ENCODE data around the gene RABL3. TPM values are rescaled to one million over a fixed set of nuclear protein-coding genes. Genes with fewer than 3 reads are reported as not detected.

RABL3 gene
- total and polyA plus RNA-seq, 2 of the 4 experiments (the other 2 are of a cell fraction), result 5.3 to 17.0 TPM

DNA sequence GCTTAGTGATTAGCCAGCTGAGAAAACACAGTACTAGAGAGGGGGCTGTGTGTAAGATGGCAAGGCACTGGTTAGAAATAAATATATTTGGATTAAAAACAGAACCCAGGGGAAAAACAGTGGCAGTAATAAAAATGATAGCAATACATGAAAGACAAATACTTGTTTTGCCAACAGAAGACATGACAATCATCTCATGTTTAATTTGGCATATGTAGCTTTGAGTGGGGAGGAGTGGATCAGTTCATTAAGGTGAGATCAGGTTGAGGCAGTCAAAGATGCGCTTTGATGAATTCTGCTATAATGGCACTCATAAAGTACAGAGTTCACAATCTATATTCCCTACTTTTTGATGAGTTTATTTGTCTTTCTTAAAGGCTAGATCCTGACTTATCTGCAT is 56.9 kb downstream of the RABL3 start:
- ATAC-seq (ENCODE audit: low read depth) (no peak), DNase-seq (no peak)
- Histone ChIP-seq H3K4me3 (ENCODE audit: insufficient read depth, low read depth, low read length) (no peak overlapping the region), H4K91ac (ENCODE audit: insufficient read depth, low read depth, low read length) (no peak overlapping the region), H2BK5ac (ENCODE audit: low read depth, low read length, poor library complexity, severe bottlenecking) (no peak overlapping the region), H3K9me3 (ENCODE audit: control insufficient read depth, insufficient read depth, low read length) (no peaks in the 10 kb centered on the region), H3K9me1 (ENCODE audit: insufficient read depth, low read length) (no peaks in the 10 kb centered on the region), H2AFZ (replicated peaks; ENCODE audit: low read length, poor library complexity) (no peak overlapping the region), H3K56ac (ENCODE audit: extremely low read depth, insufficient read depth, low read length) (no peak overlapping the region), H3K4ac (ENCODE audit: low read depth, low read length) (no peak overlapping the region), H2BK20ac (ENCODE audit: low read depth, low read length) (no peak overlapping the region), H4K20me1 (ENCODE audit: insufficient read depth, low read length) (no peaks in the 10 kb centered on the region), H2AK5ac (ENCODE audit: low read depth, low read length) (no peak overlapping the region), H3K36me3 (ENCODE audit: control insufficient read depth, insufficient read depth, low read length) (no peaks in the 10 kb centered on the region), H3K27ac (ENCODE audit: insufficient read depth, low read length) (no peak overlapping the region), H2BK120ac (ENCODE audit: low read depth, low read length) (no peak overlapping the region), H3K23ac (ENCODE audit: low read depth, low read length) (no peak overlapping the region), H4K8ac (ENCODE audit: low read depth in 2 of 2, low read length in 2 of 2) (no peak overlapping the region), H3K14ac (replicated peaks; ENCODE audit: low read depth, low read length) (no peak overlapping the region), H3K18ac (ENCODE audit: low read depth, low read length) (no peak overlapping the region), H3K4me2 (ENCODE audit: low read depth, low read length) (no peak overlapping the region), H4K5ac (ENCODE audit: low read depth, low read length) (no peak overlapping the region), H3K27me3 (ENCODE audit: control insufficient read depth, insufficient read depth, low read length) (no peaks in the 10 kb centered on the region), H2BK15ac (ENCODE audit: low read depth, low read length) (no peak overlapping the region), H3K9ac (ENCODE audit: low read depth, low read length) (no peak overlapping the region), H3K4me1 (ENCODE audit: control insufficient read depth, insufficient read depth, low read length) (peaks cover 6% of the 10 kb centered on the region; the same call in 1 of the 2 replicates), H2AK9ac (replicated peaks; ENCODE audit: low read depth, low read length, poor library complexity) (no peak overlapping the region), H3K79me1 (ENCODE audit: low read depth in 1 of 2, low read length in 2 of 2) (peaks cover 0 to 3% of the 10 kb centered on the region in 2 experiments; a peak in 1 of 4 replicates)
- POLR2A ChIA-PET (ENCODE audit: unreplicated experiment), result interaction anchor here (0.6 kb wide), 1 partner anchor 28 kb away, joined by 11 read pairs; no protein-coding TSS in a partner anchor
- no CpG with 5 or more reads among the region's 1 CpG for WGBS, 2 experiments (ENCODE audit: extremely low coverage in 2 of 2, insufficient read length in 1 of 2)
- intact Hi-C loops (cut with micrococcal nuclease) (loop anchor here (5.0 kb wide), 1 partner anchor 88 kb away; the partner anchor contains the start of gene NDUFB4), dilution Hi-C loops (cut with HindIII; ENCODE audit: low sequenced_read_pairs, unreplicated experiment) (no loop called here), in situ Hi-C loops (cut with MboI; ENCODE audit: low sequenced_read_pairs) (no loop called here)
- no peak for TF ChIP-seq CTCF (conservative IDR thresholded peaks at IDR 0.05; ENCODE audit: low read depth, low read length)
- TF ChIP-seq FOS (IDR thresholded peaks at IDR 0.05; ENCODE audit: low read depth, low read length), result no peak
- TF ChIP-seq RFX5 (IDR thresholded peaks at IDR 0.05; ENCODE audit: low read depth, low read length), result no peak
- no peak for TF ChIP-seq RCOR1 (IDR thresholded peaks at IDR 0.05; ENCODE audit: insufficient replicate concordance, low read length)
- no peak for TF ChIP-seq NFE2L2 (IDR thresholded peaks at IDR 0.05; ENCODE audit: low read depth, low read length)
- no peak for TF ChIP-seq BHLHE40 (IDR thresholded peaks at IDR 0.05; ENCODE audit: low read depth, low read length)
- no peak for TF ChIP-seq MXI1 (IDR thresholded peaks at IDR 0.05; ENCODE audit: borderline replicate concordance, low read depth, low read length)
- no peak for TF ChIP-seq CEBPB (IDR thresholded peaks at IDR 0.05; ENCODE audit: low read depth, low read length)
- TF ChIP-seq RAD21 (IDR thresholded peaks at IDR 0.05; ENCODE audit: low read length), result no peak
- no peak for TF ChIP-seq SMC3 (IDR thresholded peaks at IDR 0.05; ENCODE audit: low read depth, low read length)
- TF ChIP-seq ELK1 (IDR thresholded peaks at IDR 0.05; ENCODE audit: borderline replicate concordance, low read depth, low read length), result no peak
- TF ChIP-seq CHD1 (IDR thresholded peaks at IDR 0.05; ENCODE audit: low read depth, low read length), result no peak
- TF ChIP-seq, protein P1, sequence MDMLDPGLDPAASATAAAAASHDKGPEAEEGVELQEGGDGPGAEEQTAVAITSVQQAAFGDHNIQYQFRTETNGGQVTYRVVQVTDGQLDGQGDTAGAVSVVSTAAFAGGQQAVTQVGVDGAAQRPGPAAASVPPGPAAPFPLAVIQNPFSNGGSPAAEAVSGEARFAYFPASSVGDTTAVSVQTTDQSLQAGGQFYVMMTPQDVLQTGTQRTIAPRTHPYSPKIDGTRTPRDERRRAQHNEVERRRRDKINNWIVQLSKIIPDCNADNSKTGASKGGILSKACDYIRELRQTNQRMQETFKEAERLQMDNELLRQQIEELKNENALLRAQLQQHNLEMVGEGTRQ (IDR thresholded peaks at IDR 0.05; ENCODE audit: low read depth, low read length), result no peak
- TF ChIP-seq POLR2A (IDR thresholded peaks at IDR 0.05; ENCODE audit: low read depth, low read length), result no peak
- no peak for TF ChIP-seq MAZ (IDR thresholded peaks at IDR 0.05; ENCODE audit: borderline replicate concordance, low read depth, low read length)
- no peak for TF ChIP-seq MAFK (IDR thresholded peaks at IDR 0.05; ENCODE audit: low read depth, low read length)
- CTCF ChIA-PET, result no interaction called here
- no TSS peak for BruUV-seq (replicated peaks)
